ENCODE measurements around the gene ZNF136.

The ZNF136 gene

DNA sequence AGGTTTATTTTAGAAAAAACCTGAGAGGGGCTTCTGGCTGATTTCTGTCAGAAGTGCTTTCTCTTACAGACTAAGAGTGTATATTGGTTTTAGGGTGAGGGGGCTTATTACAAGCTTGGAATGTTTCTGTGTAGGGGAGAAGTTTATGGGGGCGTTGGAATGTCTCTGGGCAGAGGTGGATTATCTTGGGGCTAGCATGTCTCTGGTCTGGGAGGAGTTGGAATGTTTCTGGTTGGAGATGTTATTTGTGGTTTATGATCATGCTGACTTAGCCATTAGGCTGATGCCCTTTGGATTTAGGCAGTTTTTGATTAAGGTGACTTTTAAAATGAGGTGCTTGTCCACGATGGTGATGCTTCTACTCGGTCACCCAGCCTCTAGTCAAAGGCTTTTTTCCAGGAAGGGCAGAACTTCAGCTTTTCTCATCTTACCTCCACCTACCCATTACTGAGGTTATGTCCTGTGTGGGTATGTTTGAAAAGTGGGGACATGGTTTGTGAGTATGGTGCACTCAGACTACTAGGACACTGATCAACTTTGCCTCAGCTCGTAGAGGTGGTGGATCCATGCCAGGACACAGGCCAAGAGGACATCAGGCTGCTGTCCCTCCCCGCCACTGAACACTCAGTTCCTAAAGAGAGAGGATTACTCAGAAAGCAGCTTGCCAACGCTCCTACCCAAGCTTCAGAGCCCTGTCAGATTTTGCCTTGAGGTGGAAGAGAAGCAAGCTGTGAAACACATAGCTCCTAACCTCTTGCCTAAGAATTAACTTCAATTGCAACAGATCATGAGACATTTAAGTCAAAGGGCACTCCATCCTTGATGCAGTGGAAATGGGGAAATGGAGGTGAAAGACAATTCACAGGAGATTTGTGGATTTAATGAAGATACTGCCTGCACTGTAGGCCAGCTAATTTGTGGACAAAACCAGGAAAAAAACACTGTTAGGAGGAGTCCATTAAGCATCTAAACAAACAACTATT lies 68.1 kb downstream of the ZNF136 start:
- DNase-seq (ENCODE audit: low read depth, low spot score), result no peak
- no peaks in the 10 kb centered on the region for H3K36me3 ChIP-seq (ENCODE audit: control insufficient read depth, insufficient read depth, low read length)
- H3K4me1 ChIP-seq (ENCODE audit: control insufficient read depth, insufficient read depth, low read length), result no peaks in the 10 kb centered on the region
- no peak overlapping the region for H3K27ac ChIP-seq (ENCODE audit: low read length)
- no peaks in the 10 kb centered on the region for H3K27me3 ChIP-seq (ENCODE audit: control insufficient read depth, insufficient read depth, low read length)
- H3K4me3 ChIP-seq (ENCODE audit: low read length), result no peak overlapping the region
- H3K9me3 ChIP-seq (ENCODE audit: control insufficient read depth, insufficient read depth, low read length), result peaks cover 2% of the 10 kb centered on the region
- WGBS (ENCODE audit: insufficient coverage, insufficient read length), result no CpG with 5 or more reads among the region's 6 CpGs

DNA sequence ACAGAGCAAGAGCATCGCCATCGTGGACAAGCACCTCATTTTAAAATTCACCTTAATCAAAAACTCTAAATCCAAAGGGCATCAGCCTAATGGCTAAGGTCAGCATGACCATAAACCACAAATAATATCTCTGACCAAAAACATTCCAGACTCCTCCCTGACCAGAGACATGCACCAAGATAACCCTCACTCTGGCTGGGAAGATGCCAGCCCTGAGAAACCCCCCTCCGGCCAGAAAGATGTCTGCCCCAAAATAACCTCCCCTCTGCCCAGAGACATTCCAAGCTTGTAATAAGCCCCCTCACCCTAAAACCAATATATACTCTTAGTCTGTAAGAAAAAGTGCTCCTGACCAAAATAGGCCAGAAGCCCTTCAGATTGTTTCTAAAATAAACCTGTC lies 70.1 kb downstream of the ZNF136 start:
- H3K9me3 ChIP-seq (ENCODE audit: control insufficient read depth, insufficient read depth, low read length), result peaks cover 2% of the 10 kb centered on the region
- WGBS (ENCODE audit: insufficient coverage, insufficient read length), result no CpG with 5 or more reads among the region's 3 CpGs
- H3K27ac ChIP-seq (ENCODE audit: low read length), result no peak overlapping the region
- DNase-seq (ENCODE audit: low read depth, low spot score), result no peak
- no peaks in the 10 kb centered on the region for H3K36me3 ChIP-seq (ENCODE audit: control insufficient read depth, insufficient read depth, low read length)
- no peaks in the 10 kb centered on the region for H3K27me3 ChIP-seq (ENCODE audit: control insufficient read depth, insufficient read depth, low read length)
- H3K4me3 ChIP-seq (ENCODE audit: low read length), result no peak overlapping the region
- H3K4me1 ChIP-seq (ENCODE audit: control insufficient read depth, insufficient read depth, low read length), result no peaks in the 10 kb centered on the region

DNA sequence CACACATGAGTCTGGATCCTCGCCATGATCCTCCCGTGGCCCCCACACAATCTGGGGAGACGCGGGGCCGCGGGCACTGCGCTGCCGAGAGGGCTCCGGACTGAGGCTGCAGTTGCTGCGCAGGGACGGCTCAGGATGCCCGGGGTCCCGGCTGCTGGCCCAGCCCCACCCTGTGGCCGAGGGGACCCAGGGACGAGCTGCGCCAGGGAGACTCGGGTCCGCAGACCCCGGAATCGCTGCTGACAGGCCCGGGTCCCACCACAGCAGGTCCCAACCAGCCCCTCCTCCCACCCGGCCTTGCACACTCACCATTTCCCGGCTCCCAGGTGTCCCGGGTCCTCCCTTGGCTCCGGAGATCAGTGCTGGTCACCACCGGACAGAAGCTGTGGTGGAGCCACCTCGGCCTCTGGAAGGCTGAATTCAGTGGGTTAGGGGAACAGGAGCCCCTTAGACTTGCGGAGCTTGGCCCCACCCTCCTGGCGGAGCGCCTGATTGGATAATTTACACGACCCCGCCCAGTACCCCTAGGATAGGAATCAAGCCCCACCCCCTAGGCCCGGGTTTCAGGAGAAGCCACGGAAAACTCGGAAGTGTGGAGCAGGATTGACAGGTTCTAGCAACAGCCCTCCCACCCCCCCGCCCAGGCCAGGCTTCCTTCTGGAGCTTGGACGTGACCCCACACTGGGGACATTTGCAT lies 74.4 kb downstream of the ZNF136 start:
- H3K36me3 ChIP-seq (ENCODE audit: control insufficient read depth, insufficient read depth, low read length), result no peaks in the 10 kb centered on the region
- H3K9me3 ChIP-seq (ENCODE audit: control insufficient read depth, insufficient read depth, low read length), result no peaks in the 10 kb centered on the region

More for the DNA sequence above, 74.4 kb downstream of the ZNF136 start:
- Histone ChIP-seq H3K4me3 (ENCODE audit: low read length) (no peak overlapping the region), H3K27ac (ENCODE audit: low read length) (no peak overlapping the region), H3K4me1 (ENCODE audit: control insufficient read depth, insufficient read depth, low read length) (no peaks in the 10 kb centered on the region), H3K27me3 (ENCODE audit: control insufficient read depth, insufficient read depth, low read length) (no peaks in the 10 kb centered on the region)
- no CpG with 5 or more reads among the region's 37 CpGs for WGBS (ENCODE audit: insufficient coverage, insufficient read length)
- DNase-seq (ENCODE audit: low read depth, low spot score), result no peak

All from iPS DF 6.9 (cell line).